Progenitor cell of endocrine pancreas (in vitro differentiated cells): ENCODE results near the gene ZNF658. TPM values are rescaled to one million over a fixed set of nuclear protein-coding genes. Genes with fewer than 3 reads are reported as not detected.
"Not testable (repeated sequence)": the region's sequence is repeated elsewhere in the genome, so short reads cannot be mapped to it uniquely, and the experiment has no call there.

ENCODE experiments used
- DNase-seq: peaks from one replicate; pipeline ENCODE4 v3.0.0; 2021; ENCODE audit warnings: low spot score; ENCODE audit not compliant: unreplicated experiment
- H3K27ac Mint-ChIP-seq: 2 replicates; pipeline ENCODE4 v1.8.0; 2021; ENCODE audit warnings: mild to moderate bottlenecking, moderate library complexity, mixed read lengths
- H3K27me3 Mint-ChIP-seq: 2 replicates; pipeline ENCODE4 v1.8.0; 2021; ENCODE audit warnings: mixed read lengths
- H3K36me3 Mint-ChIP-seq: 2 replicates; pipeline ENCODE4 v1.8.0; 2022; ENCODE audit warnings: mixed read lengths; ENCODE audit not compliant: insufficient read depth
- H3K4me1 Mint-ChIP-seq: 2 replicates; pipeline ENCODE4 v1.8.0; 2021; ENCODE audit warnings: low read depth, mixed read lengths
- H3K4me3 Mint-ChIP-seq: 2 replicates; pipeline ENCODE4 v1.8.0; 2021; ENCODE audit warnings: low read depth, mild to moderate bottlenecking, moderate library complexity, mixed read lengths
- H3K9me3 Mint-ChIP-seq: 2 replicates; pipeline ENCODE4 v1.8.0; 2021; ENCODE audit warnings: low read depth, mixed read lengths
- long read RNA-seq: library from polyadenylated mRNA; unstranded; transcript quantifications from one replicate; pipeline ENCODE4 v2.0.0, GENCODE V29; 2020
- total RNA-seq: library from RNA; stranded (reverse); gene quantifications from 2 replicates; pipeline ENCODE4 v1.2.1, GENCODE V29; 2021

ZNF658 gene
- total RNA-seq, result 4.8 and 5.8 TPM in 2 replicates
- long read RNA-seq, full-length matches to known transcripts, result 12 of 20 reads
- long read RNA-seq, partial matches to known transcripts, result 2 of 20 reads
- long read RNA-seq, other reads (novel, unspliced or antisense), result 6 of 20 reads

- not testable (repeated sequence) for H3K9me3 Mint-ChIP-seq
These were observed at the start of gene ZNF658 for GRCh38 chr9:66900490-66901131. ZNF658 (plus strand) TSS chr9:66900725; CDS start chr9:66903562, 2,837 bp downstream.

GRCh38 chr9:66861732-66862131, 38.8 kb upstream of the ZNF658 start:
- H3K4me1 Mint-ChIP-seq, H3K27me3 Mint-ChIP-seq, H3K9me3 Mint-ChIP-seq: not testable (repeated sequence)

More at GRCh38 chr9:66900490-66901131, at the start of gene ZNF658:
- peak; percentile 58 for DNase-seq
- peak within 1 kb of the TSS; percentile 64 for H3K27ac Mint-ChIP-seq
- not testable (repeated sequence) for H3K4me1 Mint-ChIP-seq, H3K36me3 Mint-ChIP-seq, H3K27me3 Mint-ChIP-seq
- peak within 1 kb of the TSS; percentile 91 for H3K4me3 Mint-ChIP-seq

GRCh38 chr9:66868660-66869059, 31.9 kb upstream of the ZNF658 start:
- H3K27ac Mint-ChIP-seq, H3K4me1 Mint-ChIP-seq, H3K36me3 Mint-ChIP-seq, H3K4me3 Mint-ChIP-seq, DNase-seq, H3K27me3 Mint-ChIP-seq, H3K9me3 Mint-ChIP-seq: not testable (repeated sequence)

More at GRCh38 chr9:66861732-66862131, 38.8 kb upstream of the ZNF658 start:
- H3K27ac Mint-ChIP-seq, DNase-seq, H3K4me3 Mint-ChIP-seq, H3K36me3 Mint-ChIP-seq: not testable (repeated sequence)

- not testable (repeated sequence) for H3K36me3 Mint-ChIP-seq, H3K9me3 Mint-ChIP-seq
These were observed 19.9 kb upstream of the ZNF658 start for GRCh38 chr9:66880605-66881004.

GRCh38 chr9:66881847-66882246, 18.7 kb upstream of the ZNF658 start:
- H3K27ac Mint-ChIP-seq, H3K9me3 Mint-ChIP-seq, DNase-seq, H3K27me3 Mint-ChIP-seq, H3K36me3 Mint-ChIP-seq, H3K4me3 Mint-ChIP-seq, H3K4me1 Mint-ChIP-seq: not testable (repeated sequence)

More at GRCh38 chr9:66880605-66881004, 19.9 kb upstream of the ZNF658 start:
- not testable (repeated sequence) for H3K4me3 Mint-ChIP-seq, H3K4me1 Mint-ChIP-seq, H3K27me3 Mint-ChIP-seq, DNase-seq, H3K27ac Mint-ChIP-seq

GRCh38 chr9:66890334-66890733, 10.2 kb upstream of the ZNF658 start:
- not testable (repeated sequence) for H3K9me3 Mint-ChIP-seq, H3K27me3 Mint-ChIP-seq, H3K4me1 Mint-ChIP-seq, H3K4me3 Mint-ChIP-seq, H3K27ac Mint-ChIP-seq, DNase-seq, H3K36me3 Mint-ChIP-seq

GRCh38 chr9:66901141-66901540, 616 bp downstream of the ZNF658 start:
- H3K36me3 Mint-ChIP-seq, DNase-seq, H3K4me1 Mint-ChIP-seq, H3K27me3 Mint-ChIP-seq, H3K9me3 Mint-ChIP-seq, H3K27ac Mint-ChIP-seq: not testable (repeated sequence)
- H3K4me3 Mint-ChIP-seq, result peak overlapping the region; percentile 91

DNA sequence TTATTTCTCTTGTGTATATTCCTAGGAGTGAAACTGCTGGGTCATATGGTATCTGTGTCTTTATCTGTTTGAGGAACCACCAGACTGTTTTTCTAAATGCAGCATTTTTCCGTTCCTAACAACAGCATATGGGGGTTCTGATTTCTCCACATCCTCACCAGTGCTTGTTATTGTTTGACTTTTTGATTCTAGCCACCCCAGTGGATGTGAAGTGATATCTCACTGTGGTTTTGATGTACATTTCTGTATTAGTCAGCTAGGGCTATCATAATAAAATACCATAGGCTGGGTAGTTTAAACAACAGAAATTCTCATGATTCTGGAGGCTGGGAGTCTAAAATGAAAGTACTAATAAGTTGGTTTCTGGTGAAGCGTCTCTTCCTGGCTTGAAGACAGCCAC, 9.0 kb downstream of the ZNF658 start:
- not testable (repeated sequence) for H3K27me3 Mint-ChIP-seq, H3K4me1 Mint-ChIP-seq, H3K9me3 Mint-ChIP-seq, H3K36me3 Mint-ChIP-seq, H3K27ac Mint-ChIP-seq, H3K4me3 Mint-ChIP-seq, DNase-seq

GRCh38 chr9:66920072-66920471, 19.5 kb downstream of the ZNF658 start:
- H3K36me3 Mint-ChIP-seq, H3K4me3 Mint-ChIP-seq, H3K27me3 Mint-ChIP-seq, H3K27ac Mint-ChIP-seq, H3K9me3 Mint-ChIP-seq, DNase-seq, H3K4me1 Mint-ChIP-seq: not testable (repeated sequence)

DNA sequence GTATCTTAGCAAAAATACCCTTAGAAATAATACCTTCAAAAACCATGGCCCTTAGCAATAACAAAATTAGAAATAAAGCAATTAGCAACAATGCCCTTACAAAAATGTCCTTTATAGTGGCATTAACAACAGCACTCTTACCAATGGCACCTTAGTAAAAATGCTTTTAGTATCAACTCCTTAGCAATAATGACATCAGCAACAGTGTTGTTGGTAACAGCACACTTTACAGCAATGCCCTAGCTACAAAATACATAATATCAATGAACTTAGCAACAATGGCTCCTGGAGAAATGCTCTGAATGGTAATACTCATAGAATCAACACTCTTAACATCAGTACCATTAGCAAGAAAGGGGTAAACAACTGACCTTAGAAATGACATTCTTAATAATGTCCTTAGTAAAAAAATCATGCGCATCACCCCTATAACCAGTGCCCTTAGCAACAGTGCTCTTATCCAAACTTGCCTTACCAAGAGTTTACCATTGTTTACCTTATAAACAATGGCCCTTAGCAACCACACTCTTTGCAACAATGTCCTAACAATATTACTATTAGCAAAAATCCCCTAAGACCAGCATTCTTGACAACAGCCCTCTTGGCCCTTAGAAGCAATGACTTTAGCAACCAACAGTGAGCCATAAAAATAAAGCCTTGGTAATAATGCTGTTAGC, 35.8 kb downstream of the ZNF658 start:
- not testable (repeated sequence) for H3K36me3 Mint-ChIP-seq, H3K27ac Mint-ChIP-seq, H3K4me3 Mint-ChIP-seq, H3K27me3 Mint-ChIP-seq, DNase-seq, H3K9me3 Mint-ChIP-seq, H3K4me1 Mint-ChIP-seq

DNA sequence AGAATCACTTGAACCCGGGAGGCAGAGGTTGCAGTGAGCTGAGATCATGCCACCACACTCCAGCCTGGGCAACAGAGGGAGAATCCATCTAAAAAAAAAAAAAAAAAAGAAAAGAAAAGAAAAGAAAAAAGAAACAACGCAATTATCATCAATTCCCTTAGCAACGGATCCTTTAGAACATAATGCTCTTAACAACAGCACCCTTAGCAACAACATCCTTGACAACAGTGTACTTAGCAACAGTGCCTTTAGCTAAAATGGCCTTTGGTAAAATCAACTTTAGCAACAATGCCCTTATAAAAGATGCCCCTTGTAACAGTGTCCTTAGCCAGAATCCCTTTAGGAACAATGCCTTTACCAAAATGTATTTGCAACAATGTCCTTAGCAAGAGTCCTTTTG, 37.1 kb downstream of the ZNF658 start:
- not testable (repeated sequence) for DNase-seq, H3K9me3 Mint-ChIP-seq, H3K36me3 Mint-ChIP-seq, H3K4me1 Mint-ChIP-seq, H3K4me3 Mint-ChIP-seq, H3K27ac Mint-ChIP-seq, H3K27me3 Mint-ChIP-seq

DNA sequence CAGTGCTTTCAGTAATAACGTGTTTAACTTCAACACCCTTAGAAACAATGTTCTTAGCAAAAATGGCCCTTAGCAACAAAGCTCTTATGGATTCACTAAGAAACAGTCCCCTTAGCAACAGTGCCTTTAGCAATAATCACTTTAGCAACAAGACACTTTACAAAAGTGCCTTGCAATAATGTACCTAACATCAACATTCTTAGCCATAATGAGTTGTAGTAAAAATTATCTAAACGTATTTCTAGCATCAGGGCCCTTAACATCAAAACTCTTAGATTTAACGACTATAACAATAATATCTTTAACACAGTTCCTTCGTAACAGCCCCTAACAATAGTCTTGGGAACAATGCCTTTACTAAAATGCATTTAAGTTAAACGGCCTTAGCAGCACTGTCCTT, 37.8 kb downstream of the ZNF658 start:
- not testable (repeated sequence) for DNase-seq, H3K9me3 Mint-ChIP-seq, H3K27me3 Mint-ChIP-seq, H3K27ac Mint-ChIP-seq, H3K4me3 Mint-ChIP-seq, H3K4me1 Mint-ChIP-seq, H3K36me3 Mint-ChIP-seq
